ENCODE data around the gene RCOR1. TPM values are rescaled to one million over a fixed set of nuclear protein-coding genes. Genes with fewer than 3 reads are reported as not detected.

Gene RCOR1
- total and polyA plus RNA-seq, 2 donors (not counting 1 experiment from before 2014, with no cell fraction given): 8.7 to 37.1 TPM

DNA sequence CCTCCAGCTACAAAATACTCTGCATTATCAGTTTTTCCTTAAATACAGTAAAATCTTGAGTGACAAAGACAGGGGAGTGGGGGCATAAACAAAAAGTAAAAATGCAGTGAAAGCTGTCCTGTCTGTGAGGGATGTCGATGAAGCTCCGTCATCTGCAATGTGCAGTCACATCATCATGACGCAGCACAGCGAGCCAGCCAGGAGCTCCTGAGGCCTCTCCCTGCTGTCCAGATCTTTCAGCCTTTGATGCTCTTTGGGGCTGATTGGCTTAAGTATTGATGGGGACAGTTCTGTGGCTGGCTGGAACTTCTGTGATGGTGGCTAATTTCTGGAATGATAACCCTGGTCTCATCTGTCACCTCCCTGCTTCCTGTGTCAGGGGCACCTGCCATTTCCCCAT lies 130.2 kb downstream of the RCOR1 start:
- ChIA-PET CTCF (interaction anchor here (1.2 to 1.3 kb wide), 3 partner anchors 28 to 94 kb away, joined by 3 to 5 read pairs (median 4); no protein-coding TSS in a partner anchor), POLR2A (no interaction called here)

DNA sequence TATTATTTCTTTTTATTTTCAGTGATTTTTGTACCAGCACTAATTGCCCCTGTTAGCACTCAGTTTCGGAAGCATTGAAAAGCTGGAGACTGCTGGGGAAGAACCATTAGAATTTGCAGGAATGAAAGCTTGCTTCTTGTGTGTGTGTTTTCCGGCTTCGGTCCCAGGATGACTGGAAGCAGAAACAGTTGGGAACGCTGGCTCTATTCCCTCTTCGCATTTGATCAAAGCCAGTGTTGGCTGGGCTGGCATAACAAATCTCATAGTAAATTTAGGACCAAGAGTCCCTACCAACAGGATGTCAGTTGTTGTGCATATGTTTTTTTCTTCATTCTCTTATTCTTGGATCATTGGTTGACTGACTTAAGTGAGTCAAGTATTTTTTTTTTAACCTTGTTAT lies 131.2 kb downstream of the RCOR1 start:
- Histone ChIP-seq H3K9me3 (ENCODE audit: control extremely low read depth in 1 of 3, control insufficient read depth in 2 of 3, insufficient read depth in 1 of 3, low read length in 2 of 3) (no peaks in the 10 kb centered on the region), H3K4me3 (ENCODE audit: control extremely low read depth in 1 of 5, extremely low read depth in 1 of 5, insufficient read depth in 1 of 5, low read depth in 2 of 5, low read length in 4 of 5) (no peak overlapping the region), H3K79me2 (ENCODE audit: control insufficient read depth, insufficient read depth, low read length) (peaks cover 3% of the 10 kb centered on the region), H3K9ac (ENCODE audit: low read length) (no peak overlapping the region), H4K20me1 (ENCODE audit: control insufficient read depth, insufficient read depth, low read length, poor library complexity, severe bottlenecking) (peaks cover 3% of the 10 kb centered on the region), H3K4me2 (replicated peaks; ENCODE audit: low read depth, low read length, poor library complexity, severe bottlenecking) (no peak overlapping the region), H3K36me3 (replicated peaks in 1 of 2; ENCODE audit: control extremely low read depth in 1 of 2, control insufficient read depth in 1 of 2, extremely low read depth in 1 of 2, insufficient read depth in 2 of 2, low read length in 1 of 2) (peaks cover 6 to 72% of the 10 kb centered on the region in 2 experiments), H3K4me1 (ENCODE audit: control insufficient read depth in 2 of 2, insufficient read depth in 2 of 2, low read length in 2 of 2) (no peaks in the 10 kb centered on the region), H3K27ac (ENCODE audit: low read length in 2 of 2) (no peak overlapping the region), H3K27me3 (replicated peaks in 1 of 4; ENCODE audit: control extremely low read depth in 1 of 4, control insufficient read depth in 3 of 4, insufficient read depth in 4 of 4, low read length in 3 of 4) (no peaks in the 10 kb centered on the region), H2AFZ (ENCODE audit: insufficient read depth, low read depth, low read length, poor library complexity, severe bottlenecking) (no peak overlapping the region)
- WGBS (ENCODE audit: insufficient coverage): 100% methylated on average over 2 of the region's 5 CpGs
- Mint-ChIP-seq H3K4me3 (no peak overlapping the region), H3K4me1 (no peaks in the 10 kb centered on the region), H3K9me3 (ENCODE audit: insufficient read depth) (no peaks in the 10 kb centered on the region), H3K27ac (no peak overlapping the region), H3K27me3 (no peaks in the 10 kb centered on the region)
- CTCF ChIA-PET: interaction anchor here (1.2 kb wide), 1 partner anchor 29 kb away, joined by 5 read pairs; no protein-coding TSS in a partner anchor
- DNase-seq (no peak), ATAC-seq (ENCODE audit: low read depth) (no peak)
- TF ChIP-seq, protein P1, sequence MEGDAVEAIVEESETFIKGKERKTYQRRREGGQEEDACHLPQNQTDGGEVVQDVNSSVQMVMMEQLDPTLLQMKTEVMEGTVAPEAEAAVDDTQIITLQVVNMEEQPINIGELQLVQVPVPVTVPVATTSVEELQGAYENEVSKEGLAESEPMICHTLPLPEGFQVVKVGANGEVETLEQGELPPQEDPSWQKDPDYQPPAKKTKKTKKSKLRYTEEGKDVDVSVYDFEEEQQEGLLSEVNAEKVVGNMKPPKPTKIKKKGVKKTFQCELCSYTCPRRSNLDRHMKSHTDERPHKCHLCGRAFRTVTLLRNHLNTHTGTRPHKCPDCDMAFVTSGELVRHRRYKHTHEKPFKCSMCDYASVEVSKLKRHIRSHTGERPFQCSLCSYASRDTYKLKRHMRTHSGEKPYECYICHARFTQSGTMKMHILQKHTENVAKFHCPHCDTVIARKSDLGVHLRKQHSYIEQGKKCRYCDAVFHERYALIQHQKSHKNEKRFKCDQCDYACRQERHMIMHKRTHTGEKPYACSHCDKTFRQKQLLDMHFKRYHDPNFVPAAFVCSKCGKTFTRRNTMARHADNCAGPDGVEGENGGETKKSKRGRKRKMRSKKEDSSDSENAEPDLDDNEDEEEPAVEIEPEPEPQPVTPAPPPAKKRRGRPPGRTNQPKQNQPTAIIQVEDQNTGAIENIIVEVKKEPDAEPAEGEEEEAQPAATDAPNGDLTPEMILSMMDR (IDR thresholded peaks at IDR 0.05): no peak
- intact Hi-C loops (cut with micrococcal nuclease): no loop called here
- POLR2A ChIA-PET: no interaction called here

More for the DNA sequence above, 130.2 kb downstream of the RCOR1 start:
- H3K9ac ChIP-seq (ENCODE audit: low read length): no peak overlapping the region
- no peak for ATAC-seq (ENCODE audit: low read depth)
- H3K9me3 Mint-ChIP-seq (ENCODE audit: insufficient read depth): no peaks in the 10 kb centered on the region
- H3K36me3 ChIP-seq (replicated peaks in 1 of 2; ENCODE audit: control extremely low read depth in 1 of 2, control insufficient read depth in 1 of 2, extremely low read depth in 1 of 2, insufficient read depth in 2 of 2, low read length in 1 of 2): peaks cover 7 to 66% of the 10 kb centered on the region in 2 experiments
- H3K27me3 Mint-ChIP-seq: no peaks in the 10 kb centered on the region
- H3K4me2 ChIP-seq (replicated peaks; ENCODE audit: low read depth, low read length, poor library complexity, severe bottlenecking): no peak overlapping the region
- no peak for DNase-seq
- peaks cover 3% of the 10 kb centered on the region for H4K20me1 ChIP-seq (ENCODE audit: control insufficient read depth, insufficient read depth, low read length, poor library complexity, severe bottlenecking)
- peaks cover 3% of the 10 kb centered on the region for H3K79me2 ChIP-seq (ENCODE audit: control insufficient read depth, insufficient read depth, low read length)
- TF ChIP-seq, protein P1 (IDR thresholded peaks at IDR 0.05): no peak
- no peak for TF ChIP-seq EZH2 (IDR thresholded peaks at IDR 0.05; ENCODE audit: borderline replicate concordance, insufficient read depth, low read depth, low read length, poor library complexity, severe bottlenecking)
- no peak overlapping the region for H3K27ac Mint-ChIP-seq
- 93% methylated on average over 4 of the region's 4 CpGs for WGBS (ENCODE audit: insufficient coverage)
- H3K4me1 ChIP-seq (ENCODE audit: control insufficient read depth in 2 of 2, insufficient read depth in 2 of 2, low read length in 2 of 2): no peaks in the 10 kb centered on the region
- H2AFZ ChIP-seq (ENCODE audit: insufficient read depth, low read depth, low read length, poor library complexity, severe bottlenecking): no peak overlapping the region
- no peaks in the 10 kb centered on the region for H3K9me3 ChIP-seq (ENCODE audit: control extremely low read depth in 1 of 3, control insufficient read depth in 2 of 3, insufficient read depth in 1 of 3, low read length in 2 of 3)
- H3K4me3 ChIP-seq (ENCODE audit: control extremely low read depth in 1 of 5, extremely low read depth in 1 of 5, insufficient read depth in 1 of 5, low read depth in 2 of 5, low read length in 4 of 5): no peak overlapping the region
- H3K4me1 Mint-ChIP-seq: no peaks in the 10 kb centered on the region
- intact Hi-C loops (cut with micrococcal nuclease): no loop called here
- H3K27ac ChIP-seq (ENCODE audit: low read length in 2 of 2): no peak overlapping the region
- H3K4me3 Mint-ChIP-seq: no peak overlapping the region
- no peaks in the 10 kb centered on the region for H3K27me3 ChIP-seq (replicated peaks in 1 of 4; ENCODE audit: control extremely low read depth in 1 of 4, control insufficient read depth in 3 of 4, insufficient read depth in 4 of 4, low read length in 3 of 4)

Measured in B cell (primary cell).